Stimulated activated CD4-positive, alpha-beta T cell treated with anti-CD3 and anti-CD28 coated beads, Interleukin-2, amount 100 ng/mL, for 48 hours (primary cell): ENCODE results near the gene EMCN.
"Not testable (repeated sequence)": the region's sequence is repeated elsewhere in the genome, so short reads cannot be mapped to it uniquely, and the experiment has no call there.

Experiments
- DNase-seq, 2 donors: peaks; one replicate each; pipeline ENCODE4 v3.0.0-alpha.2; 2020

The EMCN gene

DNA sequence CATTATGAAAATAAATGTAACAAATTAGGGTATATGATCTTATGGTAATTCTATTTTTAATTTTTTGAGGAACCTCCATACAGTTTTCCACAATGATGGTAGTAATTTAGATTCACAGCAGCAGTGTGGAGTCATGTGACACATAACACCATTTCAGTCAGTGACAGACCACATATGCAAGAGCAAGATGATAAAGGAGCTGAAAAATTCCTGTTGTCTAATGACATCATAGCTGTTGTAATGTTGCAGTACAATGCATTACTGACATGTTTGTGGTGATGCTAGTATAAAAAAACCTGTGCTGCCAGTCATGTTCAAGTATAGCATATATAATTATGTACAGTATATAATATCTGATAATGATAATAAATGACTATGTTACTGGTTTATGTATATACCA lies 28.5 kb downstream of the EMCN start:
- DNase-seq, result no peak

DNA sequence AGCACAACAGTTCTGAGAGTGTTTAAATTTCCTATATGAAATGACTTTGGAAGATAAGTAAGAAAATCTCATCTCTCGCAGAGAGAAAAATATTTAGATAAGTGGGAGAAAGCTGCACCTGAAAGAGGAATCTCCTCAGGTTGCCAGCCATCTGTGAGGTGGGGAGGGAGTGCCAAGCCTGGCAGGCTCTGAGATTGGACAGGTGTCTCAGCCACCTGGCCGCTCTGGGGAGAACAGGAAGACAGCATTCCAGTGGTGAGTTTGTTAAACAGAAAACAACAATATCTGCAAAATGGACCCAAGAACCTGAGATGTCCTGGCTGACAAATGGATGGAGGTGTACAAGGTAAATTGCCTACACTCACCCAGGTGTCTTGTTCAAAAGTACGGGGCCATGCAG lies 31.3 kb downstream of the EMCN start:
- no peak for DNase-seq

DNA sequence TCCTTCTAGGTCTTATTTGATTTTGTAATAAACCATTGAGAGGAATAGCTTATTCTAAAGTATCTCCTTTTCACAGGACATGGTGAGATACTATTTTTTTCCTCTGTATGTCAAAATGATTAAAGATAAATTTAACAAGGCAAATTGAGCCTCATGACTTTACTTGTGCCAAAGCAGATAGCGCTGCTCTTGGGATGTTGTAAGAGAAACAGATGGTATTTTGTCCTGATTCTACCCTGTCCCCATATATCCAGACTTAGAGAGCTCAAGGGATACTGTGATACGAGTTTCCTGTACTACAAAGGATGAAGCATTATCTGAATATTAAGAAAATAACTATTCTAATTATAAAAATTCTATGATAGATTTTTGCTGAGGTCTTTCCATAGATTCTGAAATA lies 34.0 kb downstream of the EMCN start:
- no peak for DNase-seq

DNA sequence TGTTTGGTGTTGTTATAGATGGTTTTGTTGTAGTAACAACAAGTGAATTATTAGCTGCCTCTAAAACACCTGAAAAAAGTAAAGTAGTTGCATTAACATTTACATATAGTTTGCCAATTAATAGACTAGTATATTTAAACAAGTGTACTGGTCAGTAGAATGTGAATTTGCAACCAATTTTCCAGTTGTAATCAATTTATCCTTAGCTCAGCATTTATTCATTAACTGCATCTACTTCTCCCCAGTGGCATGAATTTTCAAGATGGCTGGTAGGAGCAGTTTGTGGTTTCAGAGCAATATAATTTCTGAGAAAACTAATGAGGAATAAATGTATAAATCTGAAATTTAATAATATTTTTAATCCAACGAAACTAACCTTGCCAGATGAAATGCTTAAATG lies 37.9 kb downstream of the EMCN start:
- no peak for DNase-seq

DNA sequence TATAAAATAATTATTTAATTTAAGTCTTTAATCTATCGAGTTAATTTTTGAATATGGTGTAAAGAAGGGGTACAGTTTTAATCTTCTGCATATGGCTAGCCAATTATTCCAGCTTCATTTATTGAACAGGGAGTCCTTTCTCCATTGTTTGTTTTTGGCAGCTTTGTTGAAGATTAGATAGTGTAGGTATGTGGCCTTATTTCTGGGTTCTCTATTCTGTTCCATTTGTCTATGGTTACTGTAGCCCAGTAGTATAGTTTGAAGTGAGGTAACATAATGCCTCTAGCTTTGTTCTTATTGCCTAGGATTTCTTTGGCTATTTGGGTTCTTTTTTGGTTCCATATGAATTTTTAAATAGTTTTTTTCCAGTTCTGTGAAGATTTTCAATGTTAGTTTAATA lies 48.3 kb downstream of the EMCN start:
- no peak for DNase-seq

DNA sequence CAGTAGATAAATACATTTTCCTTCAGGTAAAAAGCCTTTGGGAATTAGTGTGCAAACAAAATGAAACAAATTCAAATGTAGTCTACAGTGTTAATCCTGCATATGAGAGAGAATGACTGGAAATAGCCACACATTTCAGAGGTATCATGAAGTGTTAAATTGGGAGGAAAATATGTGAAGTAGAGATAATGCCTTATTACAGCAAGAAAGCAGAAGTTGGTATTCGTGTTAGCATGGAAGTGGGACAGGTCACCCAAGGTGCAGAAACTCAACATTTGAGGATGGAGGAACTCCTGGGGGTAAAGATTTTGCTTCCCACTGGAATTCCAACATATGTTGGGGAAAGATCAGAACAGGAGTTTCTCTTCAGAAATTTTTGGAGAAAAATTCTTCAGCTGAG lies 51.3 kb downstream of the EMCN start:
- DNase-seq, result no peak

DNA sequence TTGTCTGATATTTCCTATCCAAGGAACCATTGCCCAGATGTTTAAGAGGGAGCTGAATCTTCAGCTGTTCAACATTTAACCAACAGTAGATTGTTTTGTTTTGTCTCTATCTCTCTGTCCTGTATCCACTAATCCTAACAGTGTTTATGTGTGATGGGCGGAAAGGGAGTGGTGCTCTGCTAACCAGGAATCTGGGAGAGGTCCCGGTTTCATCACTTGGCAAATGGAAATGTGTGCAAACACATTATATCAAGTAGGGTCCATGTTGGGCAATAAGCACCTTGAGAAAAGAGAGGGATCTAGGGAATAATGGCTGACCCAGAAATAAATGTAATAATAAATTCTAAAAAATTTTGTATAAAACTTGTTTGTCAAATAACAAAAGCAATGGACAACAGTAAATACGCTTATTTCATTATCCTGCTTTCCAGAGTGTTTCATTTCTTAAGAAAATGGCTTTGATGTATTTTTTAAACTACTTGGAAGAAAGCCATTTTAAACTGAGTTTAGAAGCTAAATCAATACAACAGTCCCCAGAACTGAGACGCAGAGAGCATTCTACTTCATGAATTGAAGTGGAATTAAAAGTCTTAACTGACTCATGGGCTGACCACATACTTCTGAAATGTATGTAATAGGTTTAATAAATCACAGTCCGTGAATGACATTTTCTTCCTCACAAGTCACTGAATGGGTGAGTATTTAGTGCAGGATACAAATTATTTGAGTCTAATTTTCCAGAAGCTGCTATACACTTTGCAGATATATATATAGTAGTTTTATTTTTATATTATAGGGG lies 55.8 kb downstream of the EMCN start:
- no peak for DNase-seq

DNA sequence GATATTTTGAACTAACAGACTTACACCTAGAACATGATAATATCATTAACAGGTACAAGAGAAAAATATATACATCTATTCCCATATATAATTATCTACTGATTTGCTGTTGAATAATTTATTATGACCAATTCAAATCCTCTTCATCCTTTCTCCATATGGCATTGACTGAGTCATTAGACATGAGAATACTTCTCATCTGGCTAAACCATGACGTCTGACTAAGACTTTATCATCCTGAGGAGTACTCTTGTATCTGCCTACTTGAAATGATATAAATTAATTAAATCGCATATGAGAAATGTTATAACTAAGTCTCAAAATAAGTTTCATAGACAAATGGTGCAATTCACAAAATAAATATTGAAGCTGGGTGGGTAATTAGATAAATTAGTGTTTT lies 67.4 kb downstream of the EMCN start:
- DNase-seq, result no peak

DNA sequence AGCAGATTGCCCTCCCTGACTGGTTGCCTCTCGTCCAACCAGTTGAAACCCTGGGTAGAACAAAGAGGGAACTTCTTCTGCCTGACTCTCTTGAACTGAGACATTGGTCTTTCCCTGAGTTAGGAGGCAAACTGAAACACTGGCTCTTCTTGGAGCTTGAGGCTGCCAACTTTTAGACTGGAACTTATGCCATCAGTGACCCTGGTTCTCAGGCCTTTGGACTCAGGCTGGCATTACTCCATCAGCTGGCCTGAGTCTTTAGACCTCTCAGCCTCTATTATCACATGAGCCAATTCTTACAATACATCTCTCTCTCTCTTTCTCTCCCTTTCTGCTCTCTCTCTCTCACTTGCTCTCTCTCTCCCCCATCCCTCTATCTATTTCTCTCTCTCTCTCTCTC lies 86.4 kb downstream of the EMCN start:
- DNase-seq, result no peak

DNA sequence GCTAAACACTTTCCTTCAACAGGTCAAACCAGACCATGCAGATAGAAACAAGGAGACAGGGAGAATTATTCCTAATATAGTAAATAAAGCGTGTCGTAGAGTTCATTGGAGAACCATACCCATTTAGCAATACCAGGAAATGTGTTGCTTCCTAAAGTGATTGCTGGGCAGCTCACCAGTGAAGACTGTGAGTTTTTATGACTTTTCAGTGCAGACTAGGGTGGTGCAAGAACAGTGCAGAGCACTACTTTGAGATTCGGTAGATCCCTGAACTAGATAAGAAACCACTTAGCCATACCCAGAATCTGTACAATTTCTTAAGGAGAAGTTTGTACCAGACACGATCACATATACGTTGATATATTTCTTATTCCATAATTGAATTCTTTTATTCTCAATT lies 87.4 kb downstream of the EMCN start:
- DNase-seq, result no peak

DNA sequence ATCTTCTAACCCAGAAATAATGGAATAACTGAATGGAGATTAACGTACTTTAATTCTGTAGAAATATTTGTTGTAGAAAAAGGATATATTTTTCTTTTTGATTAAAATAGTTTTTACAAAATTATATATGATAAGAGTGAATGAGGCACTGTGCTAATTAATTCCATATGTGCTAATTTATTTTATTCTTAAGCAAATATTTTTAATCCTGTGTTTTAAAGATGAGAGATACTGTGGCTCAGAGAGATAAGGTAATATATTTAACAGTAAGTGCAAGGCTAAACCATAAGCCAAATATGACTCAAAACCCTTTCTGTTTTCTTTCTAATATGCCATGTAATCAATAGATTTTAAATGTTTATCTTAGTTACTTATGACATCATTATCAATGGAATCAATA lies 88.2 kb downstream of the EMCN start:
- DNase-seq, result no peak

DNA sequence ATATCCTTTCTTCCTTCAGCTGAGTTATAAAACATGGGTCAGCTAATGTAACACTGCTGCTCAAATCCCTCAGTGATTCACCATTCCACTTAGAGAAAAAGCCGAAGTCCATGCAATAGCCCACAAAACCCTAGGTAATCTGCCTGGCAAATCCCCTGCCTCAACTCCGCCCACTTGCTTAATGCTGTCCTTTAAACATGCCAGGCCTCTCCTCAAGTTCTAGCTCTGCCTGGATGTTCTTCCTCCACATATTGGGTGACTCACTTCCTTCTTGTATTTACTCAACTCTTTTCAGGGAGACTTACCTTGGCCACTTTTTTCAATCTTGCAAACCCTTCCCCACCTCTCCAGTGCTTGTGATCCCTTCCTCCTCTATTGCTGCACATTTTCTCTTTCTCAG lies 89.8 kb downstream of the EMCN start:
- DNase-seq, result no peak

DNA sequence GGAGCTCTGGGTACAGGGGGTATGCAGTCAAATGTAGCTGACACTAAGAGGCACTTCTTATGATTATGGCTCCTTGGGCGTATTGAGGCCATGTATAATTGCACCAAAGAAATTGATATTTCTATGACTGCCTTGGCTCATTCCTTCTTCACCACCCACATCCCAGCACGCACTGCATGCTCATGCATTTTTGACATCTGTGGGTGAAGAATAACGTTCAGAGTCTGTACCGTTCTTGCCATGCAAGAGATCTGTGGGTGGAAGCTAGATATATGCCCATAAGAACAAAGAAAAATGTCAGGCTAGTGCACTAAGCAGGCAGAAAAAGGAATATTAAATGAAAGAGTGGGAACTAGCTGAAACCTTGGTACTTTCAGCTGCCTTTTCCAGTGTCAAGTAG lies 93.4 kb downstream of the EMCN start:
- no peak for DNase-seq

DNA sequence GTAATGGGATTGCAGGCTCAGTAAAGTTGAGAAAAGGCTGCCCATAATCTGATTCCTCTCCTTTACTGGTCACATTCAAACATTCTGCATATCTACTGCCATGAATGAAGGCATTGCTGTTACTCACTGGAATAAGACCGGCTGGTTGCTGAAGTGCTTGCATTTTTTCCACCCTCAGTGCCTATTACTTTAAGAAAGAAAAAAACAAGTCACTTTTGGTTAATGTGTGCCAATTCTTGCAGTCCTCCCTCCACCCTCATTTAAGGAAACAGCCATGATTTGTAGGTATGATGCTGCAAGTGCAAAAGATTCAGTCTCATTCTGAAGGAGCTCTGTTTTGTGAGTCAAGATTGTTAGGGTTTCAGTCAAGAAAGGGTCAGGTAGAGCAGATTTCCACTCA lies 94.9 kb downstream of the EMCN start:
- no peak for DNase-seq

DNA sequence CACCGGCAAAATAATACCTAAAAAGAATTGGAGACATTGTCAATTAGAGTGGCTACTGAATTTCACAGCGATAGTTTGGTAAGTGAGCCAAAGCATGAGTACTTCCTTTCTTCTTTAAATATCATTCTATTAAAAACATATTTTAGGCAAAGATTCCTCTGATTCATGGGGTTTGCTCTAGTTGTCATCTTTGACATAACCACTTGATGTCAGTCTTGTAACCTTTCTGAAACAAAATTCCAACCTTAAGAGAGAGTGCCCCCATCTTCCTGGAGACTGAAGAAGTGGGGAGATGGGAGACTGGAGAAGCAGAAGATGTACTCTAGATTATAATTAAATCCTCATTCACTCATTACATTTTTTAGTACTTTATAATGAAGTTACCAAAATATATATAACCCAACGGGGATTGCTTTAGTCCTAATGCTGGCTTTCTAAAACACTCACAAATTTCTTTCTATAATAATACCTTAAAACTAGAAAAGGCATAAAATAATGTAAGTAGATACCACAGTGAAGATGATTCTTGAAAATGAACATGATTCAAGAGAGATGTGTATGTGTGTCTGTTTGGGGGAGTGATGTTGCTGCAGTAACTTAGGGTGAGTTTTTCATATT lies 96.4 kb downstream of the EMCN start:
- DNase-seq, result no peak

DNA sequence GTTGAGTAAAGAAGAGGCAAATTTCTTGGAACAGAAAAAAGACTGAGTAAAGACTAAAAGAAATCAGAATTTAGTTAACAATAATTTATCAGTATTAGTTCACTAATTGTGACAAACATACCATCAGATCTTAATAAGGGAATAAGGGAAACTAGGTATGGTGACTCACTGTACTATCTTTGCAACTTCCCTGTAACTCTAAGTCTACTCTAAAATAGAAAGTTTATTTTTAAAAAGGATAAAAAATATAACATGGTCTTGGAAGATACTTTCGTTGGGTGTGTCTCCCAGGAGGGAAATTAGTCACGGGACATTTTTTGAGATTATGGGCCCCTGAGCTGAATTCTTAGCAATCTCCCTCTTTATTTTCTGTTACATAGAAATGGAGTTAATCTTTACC lies 97.3 kb downstream of the EMCN start:
- DNase-seq, result no peak

DNA sequence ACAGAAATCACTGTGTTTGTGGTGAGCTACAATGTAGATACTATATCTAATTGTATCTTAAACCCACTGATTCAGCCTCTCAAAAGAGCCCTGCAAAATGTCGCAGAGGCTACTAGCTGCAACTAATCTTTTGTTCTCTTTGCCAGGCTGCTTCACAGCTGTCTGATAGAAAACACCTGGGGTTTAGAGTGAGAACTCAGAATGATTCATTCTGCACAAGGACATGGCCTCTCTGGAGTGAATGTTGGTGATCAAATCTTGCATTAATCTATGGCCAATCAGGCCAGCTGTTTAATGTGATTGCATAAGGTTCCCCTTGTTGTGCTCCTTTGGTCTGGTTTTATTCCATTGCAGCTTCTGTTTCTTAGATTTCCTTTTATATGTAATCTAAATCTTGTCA lies 100.3 kb downstream of the EMCN start:
- DNase-seq, result no peak

DNA sequence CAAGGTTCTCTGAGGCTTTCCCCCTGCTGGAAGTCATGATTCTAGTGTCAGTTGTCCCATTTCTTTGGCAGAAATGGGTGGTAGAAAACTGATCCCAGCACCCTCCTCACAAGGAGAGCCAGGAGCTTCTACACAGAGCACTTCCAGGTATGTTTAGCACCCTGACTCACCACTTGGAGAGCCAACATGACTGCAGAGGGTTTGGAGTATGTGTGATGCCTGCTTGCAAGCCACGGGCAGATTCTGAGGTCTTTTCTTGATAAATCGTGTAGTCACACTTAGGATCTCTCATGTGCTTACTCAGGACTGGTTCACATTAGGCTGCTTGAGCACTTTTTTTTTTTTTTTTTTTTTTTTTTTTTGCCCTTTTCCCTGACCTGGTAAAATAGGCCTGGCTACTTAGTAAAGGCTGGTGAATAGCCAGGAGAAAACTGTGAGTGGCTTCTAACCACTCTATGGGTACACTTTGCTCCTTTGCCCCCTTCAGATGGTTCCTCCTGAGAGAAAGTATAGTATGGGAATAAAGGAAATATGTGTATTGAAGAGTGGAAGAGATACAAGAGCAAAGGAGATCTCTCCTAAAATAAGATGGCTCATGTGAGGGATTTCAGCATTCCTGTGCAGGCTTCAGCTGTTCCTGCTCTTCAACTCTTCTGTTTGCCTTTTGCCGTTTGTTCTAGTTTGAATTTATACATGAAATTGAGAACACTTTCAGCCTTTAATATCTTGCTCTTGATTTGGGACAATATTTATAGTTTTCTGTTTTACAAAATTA lies 103.6 kb downstream of the EMCN start:
- DNase-seq, result no peak

DNA sequence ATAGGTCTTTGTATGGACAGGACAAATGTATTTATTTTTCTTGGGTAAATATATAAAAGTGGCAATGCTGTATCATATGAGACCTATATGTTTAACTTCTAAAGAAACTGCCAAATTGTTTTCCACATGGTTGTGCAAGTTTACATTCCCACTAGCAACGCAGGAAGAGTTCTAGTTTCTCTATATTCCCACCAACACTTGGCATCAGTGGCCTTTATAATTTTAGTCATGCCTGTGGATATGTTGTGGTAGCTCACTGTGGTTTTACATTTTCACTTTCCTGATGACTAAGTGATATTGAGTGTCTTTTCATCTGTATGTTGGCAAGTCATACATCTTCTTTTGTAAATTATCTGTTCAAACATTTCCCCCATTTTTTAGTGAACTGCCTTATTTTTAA lies 126.0 kb downstream of the EMCN start:
- no peak for DNase-seq

DNA sequence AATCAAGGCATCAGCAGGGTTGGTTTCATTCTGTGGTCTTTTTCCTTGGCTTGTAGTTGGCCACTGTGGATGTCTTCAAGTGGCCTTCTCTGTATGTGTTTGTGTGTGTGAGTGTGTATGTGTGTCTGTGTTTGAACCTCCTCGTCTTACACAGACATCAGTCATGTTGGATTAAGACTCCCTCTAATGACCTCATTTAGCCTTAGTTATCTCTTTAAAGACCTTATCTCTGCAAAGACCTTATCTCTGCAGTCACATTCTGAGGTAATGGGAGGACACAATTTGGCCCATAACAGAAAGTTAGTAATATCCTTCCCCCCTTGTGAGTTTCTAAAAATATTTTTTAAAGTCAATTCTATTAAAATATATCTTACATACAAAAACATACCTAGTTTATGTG lies 126.7 kb downstream of the EMCN start:
- no peak for DNase-seq

DNA sequence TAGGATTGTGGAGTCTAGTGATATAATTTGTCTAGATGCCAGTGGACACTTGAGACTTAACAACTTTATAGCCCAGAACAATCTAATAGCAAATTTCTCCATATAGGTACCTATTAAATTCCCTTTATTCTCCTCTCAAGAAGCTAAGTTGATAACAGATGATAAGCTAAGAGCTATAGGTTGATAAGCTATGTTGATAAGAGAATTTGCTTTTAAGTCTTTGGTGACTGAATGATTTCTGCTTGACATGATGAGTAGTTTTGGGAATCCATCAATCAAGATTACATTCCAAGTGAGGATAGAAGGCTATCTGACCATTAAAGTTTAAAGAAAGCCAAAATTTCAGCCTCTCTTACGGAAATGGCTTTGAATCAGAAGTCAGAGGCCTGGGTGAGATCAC lies 131.6 kb downstream of the EMCN start:
- DNase-seq, result no peak

DNA sequence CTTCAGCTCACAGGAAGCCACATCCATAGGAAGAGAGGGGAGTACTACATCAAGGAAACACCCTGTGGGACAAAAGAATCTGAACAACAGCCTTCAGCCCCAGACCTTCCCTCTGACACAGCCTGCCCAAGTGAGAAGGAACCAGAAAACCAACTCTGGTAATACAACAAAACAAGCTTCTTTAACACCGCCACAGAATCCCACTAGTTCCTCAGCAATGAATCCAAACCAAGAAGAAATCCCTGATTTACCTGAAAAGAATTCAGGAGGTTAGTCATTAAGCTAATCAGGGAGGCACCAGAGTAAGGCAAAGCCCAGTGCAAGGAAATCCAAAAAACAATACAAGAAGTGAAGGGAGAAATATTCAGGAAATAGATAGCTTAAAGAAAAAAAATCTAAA lies 137.4 kb downstream of the EMCN start:
- not testable (repeated sequence) for DNase-seq

DNA sequence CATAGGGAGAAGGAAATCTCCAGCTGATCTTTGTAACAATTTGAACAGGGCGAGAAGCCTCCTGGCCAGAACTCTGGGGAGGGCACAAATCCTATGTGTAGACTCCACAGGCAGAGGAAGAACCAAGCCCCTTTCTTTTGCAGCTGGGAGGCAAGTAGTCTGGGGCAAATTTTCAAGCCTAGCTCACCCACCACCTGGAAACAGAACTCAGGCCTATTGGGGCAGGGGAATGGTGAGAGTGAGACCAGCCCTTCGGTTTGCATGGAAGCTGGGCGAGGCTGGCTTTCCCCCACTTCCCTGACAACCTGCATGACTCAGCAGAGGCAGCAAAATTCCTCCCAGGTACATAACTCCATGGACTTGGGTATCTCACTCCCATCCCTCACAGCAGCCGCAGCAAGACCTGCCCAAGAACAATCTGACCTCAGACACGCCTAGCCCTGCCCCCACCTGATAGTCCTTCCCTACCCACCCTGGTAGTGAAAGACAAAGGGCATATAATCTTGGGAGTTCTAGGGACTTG lies 138.2 kb downstream of the EMCN start:
- DNase-seq, result no peak

DNA sequence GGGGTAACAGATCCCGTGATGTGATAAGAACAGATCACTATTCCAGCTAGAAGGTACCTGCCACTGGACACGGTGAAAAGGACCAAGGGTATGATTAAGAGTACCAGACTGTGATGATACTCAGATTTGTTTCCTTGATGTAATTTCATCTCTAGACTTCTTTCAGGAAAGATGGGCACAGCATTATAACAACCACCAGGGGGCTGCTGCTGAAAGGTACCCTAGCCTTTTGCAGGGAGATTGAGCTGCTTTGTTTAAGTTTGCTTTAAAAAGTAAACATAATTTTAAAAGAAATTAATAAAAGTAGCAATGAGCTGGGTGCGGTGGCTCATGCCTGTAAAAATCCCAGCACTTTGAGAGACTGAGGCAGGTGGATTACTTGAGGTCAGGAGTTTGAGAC lies 145.4 kb downstream of the EMCN start:
- DNase-seq, result no peak
